Kidney capillary endothelial cell (primary cell): Measurements from ENCODE around the gene SNHG17.
A peak's percentile ranks its signal among the peaks of the same experiment; 100 is the strongest.
"Not testable (repeated sequence)": the region's sequence is repeated elsewhere in the genome, so short reads cannot be mapped to it uniquely, and the experiment has no call there.

ENCODE experiments used
- DNase-seq: peaks from one replicate; pipeline ENCODE4 v3.0.0-alpha.2; 2018; ENCODE audit warnings: low spot score

SNHG17 gene

GRCh38 chr20:38418509-38419204 lies 16.5 kb downstream of the SNHG17 start:
- no peak for DNase-seq

GRCh38 chr20:38414769-38415450 lies 20.2 kb downstream of the SNHG17 start:
- no peak for DNase-seq

GRCh38 chr20:38412877-38413577 lies 22.1 kb downstream of the SNHG17 start:
- DNase-seq: no peak

GRCh38 chr20:38407822-38408221 lies 27.3 kb downstream of the SNHG17 start:
- DNase-seq: not testable (repeated sequence)

DNA sequence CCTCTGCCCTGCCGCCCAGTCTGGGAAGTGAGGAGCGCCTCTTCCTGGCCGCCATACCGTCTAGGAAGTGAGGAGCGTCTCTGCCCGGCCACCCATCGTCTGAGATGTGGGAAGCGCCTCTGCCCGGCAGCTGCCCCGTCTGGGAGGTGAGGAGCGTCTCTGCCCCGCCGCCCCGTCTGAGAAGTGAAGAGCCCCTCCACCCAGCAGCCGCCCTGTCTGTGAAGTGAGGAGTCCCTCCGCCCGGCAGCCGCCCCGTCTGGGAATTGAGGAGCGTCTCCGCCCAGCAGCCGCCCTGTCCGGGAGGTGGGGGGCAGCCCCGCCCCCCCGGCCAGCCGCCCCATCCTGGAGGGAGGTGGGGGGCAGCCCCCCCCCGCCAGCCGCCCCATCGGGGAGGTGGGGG lies 27.8 kb downstream of the SNHG17 start:
- no peak for DNase-seq

GRCh38 chr20:38406476-38406875 lies 28.7 kb downstream of the SNHG17 start:
- DNase-seq: no peak

DNA sequence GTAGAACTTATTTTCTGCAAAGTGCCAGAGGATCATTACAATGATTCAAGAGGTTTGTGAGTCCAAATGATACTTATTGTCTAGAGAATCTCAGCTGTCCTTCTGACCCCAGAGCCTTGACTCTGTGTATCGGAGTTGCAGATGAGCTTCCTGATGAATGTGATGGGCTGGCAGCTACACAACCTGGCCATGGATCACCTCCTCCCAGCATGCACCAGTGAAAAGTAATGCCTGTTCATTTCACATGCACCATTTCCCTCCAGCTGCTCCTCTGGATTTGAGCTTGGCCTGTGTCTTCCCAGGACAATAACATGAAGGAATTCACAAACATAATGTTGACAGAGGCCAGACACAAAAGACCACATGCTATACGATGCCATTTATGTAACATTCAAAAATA lies 30.0 kb downstream of the SNHG17 start:
- no peak for DNase-seq

- no peak for DNase-seq
Measured at GRCh38 chr20:38404016-38404415, 31.1 kb downstream of the SNHG17 start.

DNA sequence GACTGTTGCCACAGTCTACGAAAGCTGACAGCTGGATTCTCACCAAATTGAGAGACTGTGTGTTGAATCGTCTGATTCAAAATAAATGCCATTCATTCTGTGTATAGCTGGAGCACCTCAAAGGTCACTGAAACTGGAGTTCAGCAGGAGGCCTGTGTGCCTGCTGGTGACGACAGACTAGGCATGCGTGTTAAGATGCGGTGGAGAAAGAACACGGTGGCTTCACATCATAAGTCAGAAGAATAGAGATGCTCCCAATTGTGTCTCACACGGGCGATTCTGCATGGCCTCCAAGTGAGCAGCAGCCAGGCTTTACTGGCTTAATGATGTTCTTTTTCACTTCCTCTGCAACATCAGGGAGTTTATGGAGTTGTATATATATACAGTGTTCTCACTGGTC lies 32.3 kb downstream of the SNHG17 start:
- no peak for DNase-seq

DNA sequence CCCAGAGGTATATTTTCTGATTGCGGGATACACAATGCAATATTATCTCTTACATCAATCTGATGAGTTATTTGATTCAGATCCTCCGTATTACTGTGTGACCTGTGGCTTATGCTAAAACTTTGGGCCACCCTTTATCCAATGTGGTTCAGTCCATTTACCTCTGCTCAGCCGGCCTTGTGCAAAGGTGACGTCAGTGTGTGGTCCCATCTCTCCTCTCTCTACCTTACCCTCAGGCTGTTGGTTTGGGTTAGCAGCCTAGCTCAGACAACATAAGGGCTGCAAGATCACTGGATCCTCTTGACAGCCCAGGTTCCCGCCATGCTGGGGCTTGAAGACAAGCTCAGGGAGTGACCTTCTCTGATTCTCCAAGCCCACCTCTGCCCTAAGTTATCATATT lies 33.0 kb downstream of the SNHG17 start:
- DNase-seq: no peak

GRCh38 chr20:38395751-38396395 lies 39.3 kb downstream of the SNHG17 start:
- DNase-seq: not testable (repeated sequence)

GRCh38 chr20:38395165-38395564 lies 40.0 kb downstream of the SNHG17 start:
- no peak for DNase-seq

DNA sequence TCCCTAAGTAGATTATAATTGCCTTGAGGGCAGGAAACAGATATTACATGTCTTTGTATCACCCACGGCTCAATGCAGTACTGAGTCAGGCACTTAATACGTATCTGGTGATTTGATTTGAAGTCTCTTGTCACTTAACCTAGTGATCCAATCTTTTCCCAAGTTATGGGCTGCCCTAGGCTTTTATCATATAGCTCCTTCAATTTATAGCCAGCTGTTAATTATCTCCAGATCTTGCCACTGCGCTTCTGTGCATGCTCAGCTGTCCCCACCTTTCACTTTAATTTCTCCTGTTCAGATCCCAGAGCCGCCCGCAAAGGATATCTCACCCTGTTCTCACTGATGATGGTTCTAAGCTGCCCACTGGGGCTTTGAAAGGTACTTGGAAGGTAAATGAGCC lies 41.9 kb downstream of the SNHG17 start:
- no peak for DNase-seq

GRCh38 chr20:38392356-38392755 lies 42.8 kb downstream of the SNHG17 start:
- no peak for DNase-seq

- DNase-seq: no peak
Measured at GRCh38 chr20:38387953-38388352, 47.2 kb downstream of the SNHG17 start.

DNA sequence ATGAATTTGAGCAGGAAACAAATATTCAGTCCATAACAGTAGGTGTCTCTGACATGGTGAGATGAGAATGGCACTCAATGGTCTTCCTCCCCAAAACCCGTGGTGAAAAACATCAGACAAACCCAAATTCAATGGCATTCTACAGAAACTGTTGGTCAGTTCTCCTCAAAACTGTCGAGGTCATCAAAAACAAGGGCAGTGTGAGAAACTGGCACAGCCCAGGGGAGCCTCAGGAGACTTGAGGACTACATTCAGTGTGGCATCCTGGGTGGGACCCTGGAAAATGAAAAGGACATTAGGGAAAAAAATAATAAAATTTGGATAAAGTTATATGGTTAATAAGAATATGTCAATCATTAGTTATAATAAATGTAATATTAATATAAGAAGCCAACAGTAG lies 48.3 kb downstream of the SNHG17 start:
- DNase-seq: no peak

GRCh38 chr20:38386004-38386403 lies 49.1 kb downstream of the SNHG17 start:
- DNase-seq: no peak

DNA sequence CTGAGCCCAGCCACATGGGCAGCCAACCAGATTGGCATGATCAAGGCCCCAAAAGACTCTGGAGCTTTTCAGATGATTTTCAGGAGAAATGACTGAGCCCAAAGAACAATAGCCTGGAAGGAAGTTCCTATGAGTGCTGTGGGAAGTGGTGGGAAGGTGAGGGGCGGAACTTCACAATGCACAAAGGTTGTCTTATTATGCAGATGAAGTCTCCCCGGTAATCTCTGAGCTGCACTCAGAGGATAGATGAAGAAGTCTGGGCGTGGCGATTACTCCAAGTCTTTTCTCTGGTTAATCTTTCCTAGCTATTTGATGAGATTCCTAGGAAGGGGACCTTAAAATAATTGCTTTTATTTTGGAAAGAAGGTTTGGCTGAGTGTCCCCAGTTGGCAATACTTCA lies 52.0 kb downstream of the SNHG17 start:
- DNase-seq: peak; percentile 6

GRCh38 chr20:38377838-38378237 lies 57.3 kb downstream of the SNHG17 start:
- not testable (repeated sequence) for DNase-seq

GRCh38 chr20:38377039-38377685 lies 58.0 kb downstream of the SNHG17 start:
- DNase-seq: no peak

- DNase-seq: no peak
Measured at GRCh38 chr20:38373898-38374297, 61.2 kb downstream of the SNHG17 start.

DNA sequence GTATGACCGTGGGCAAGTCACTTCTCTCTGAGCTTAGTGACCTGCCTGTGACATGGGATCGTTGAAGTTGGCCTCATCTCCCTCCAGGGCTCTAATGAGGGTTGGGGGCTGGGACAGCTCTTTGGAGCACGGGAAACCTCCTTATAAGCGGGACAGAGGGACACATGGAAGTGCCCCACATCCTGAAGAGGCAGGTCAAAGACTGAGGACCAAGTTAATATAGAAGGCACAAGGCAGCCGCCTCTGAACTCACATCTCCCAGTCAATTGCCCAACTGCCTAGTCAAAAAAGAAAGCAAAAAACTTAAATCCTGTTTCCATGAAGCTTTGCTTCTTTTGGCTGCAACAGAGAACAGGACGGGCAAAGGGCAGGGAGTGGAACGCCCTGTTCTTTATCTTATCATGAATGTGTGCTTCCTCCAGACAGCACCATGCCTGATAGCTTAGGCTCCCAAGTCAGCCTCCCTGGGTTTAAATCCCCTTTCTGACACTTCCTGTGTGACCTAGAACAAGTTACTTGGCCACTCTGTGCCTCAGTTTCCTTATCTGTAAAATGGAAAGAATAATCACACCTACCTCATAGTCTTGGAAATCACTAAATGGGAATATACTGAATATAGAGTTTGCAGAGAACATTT lies 61.8 kb downstream of the SNHG17 start:
- DNase-seq: no peak
